Muscle of leg (tissue), 11 donors: ENCODE data around the gene APOL2. TPM values are rescaled to one million over a fixed set of nuclear protein-coding genes. Genes with fewer than 3 reads are reported as not detected.
"Not testable (repeated sequence)": the region's sequence is repeated elsewhere in the genome, so short reads cannot be mapped to it uniquely, and the experiment has no call there.

ENCODE experiments used
- DNase-seq: peaks from one replicate; pipeline ENCODE4 v3.0.0; 2013
- H3K27ac ChIP-seq: one replicate; pipeline ENCODE4 v1.5.1; 2013; ENCODE audit warnings: mild to moderate bottlenecking, low read length, control low read depth
- H3K27me3 ChIP-seq: one replicate; pipeline ENCODE4 v1.6.1; 2013; ENCODE audit warnings: low read length; ENCODE audit not compliant: control insufficient read depth, insufficient read depth
- H3K36me3 ChIP-seq: one replicate; pipeline ENCODE4 v1.6.1; 2013; ENCODE audit warnings: low read length; ENCODE audit not compliant: control insufficient read depth, insufficient read depth
- H3K4me1 ChIP-seq: one replicate; pipeline ENCODE4 v1.6.1; 2013; ENCODE audit warnings: low read length; ENCODE audit not compliant: control insufficient read depth, insufficient read depth
- H3K4me3 ChIP-seq: one replicate; pipeline ENCODE4 v1.5.1; 2013; ENCODE audit warnings: low read length, control low read depth
- H3K9me3 ChIP-seq: replicated peaks from 2 replicates; pipeline ENCODE4 v1.6.1; 2013; ENCODE audit warnings: low read depth, low read length; ENCODE audit not compliant: control insufficient read depth
- WGBS: methylation state at CpG from one replicate; pipeline ENCODE4 v1.1.5; 2013; ENCODE audit warnings: missing lambda C conversion rate; ENCODE audit not compliant: insufficient coverage; 5-methylcytosine and 5-hydroxymethylcytosine counted together
- polyA plus RNA-seq, 8 donors: library from polyadenylated mRNA; unstranded; fragments of 120-200 nt; gene quantifications; one replicate each; pipeline versions ENCODE4 v1.2.1 to v1.2.3, GENCODE V29; 2013; ENCODE audit warnings: inconsistent platforms in 1 of 8, low replicate concordance in 1 of 8; ENCODE audit not compliant: insufficient read length in 8 of 8, insufficient read depth in 1 of 8
- total RNA-seq: library from RNA; stranded (reverse); fragments of 120-200 nt; gene quantifications from one replicate; pipeline ENCODE4 v1.2.4, GENCODE V29; 2013

Gene APOL2
- total and polyA plus RNA-seq, 9 donors = 15.9 to 23.8 (median 18.8) TPM

- Histone ChIP-seq H3K4me1 (peaks cover 28% of the 10 kb centered on the region), H3K27ac (no peak overlapping the region)
- 68% methylated on average over 4 of the region's 4 CpGs for WGBS
Measured at GRCh38 chr22:36192542-36192941, 46.8 kb downstream of the APOL2 start.

GRCh38 chr22:36191106-36191836 lies 48.1 kb downstream of the APOL2 start:
- Histone ChIP-seq H3K4me3 (no peak overlapping the region), H3K27me3 (no peaks in the 10 kb centered on the region), H3K4me1 (peaks cover 16% of the 10 kb centered on the region), H3K36me3 (no peaks in the 10 kb centered on the region), H3K9me3 (no peaks in the 10 kb centered on the region), H3K27ac (peak overlapping the region; percentile 62)
- 71% methylated on average over 10 of the region's 17 CpGs for WGBS
- DNase-seq = peak; percentile 87

More at GRCh38 chr22:36192542-36192941, 46.8 kb downstream of the APOL2 start:
- no peaks in the 10 kb centered on the region for H3K27me3 ChIP-seq
- H3K36me3 ChIP-seq = no peaks in the 10 kb centered on the region
- H3K4me3 ChIP-seq = no peak overlapping the region
- H3K9me3 ChIP-seq = no peaks in the 10 kb centered on the region
- no peak for DNase-seq

- 83% methylated on average over 2 of the region's 6 CpGs for WGBS
- peaks cover 26% of the 10 kb centered on the region for H3K4me1 ChIP-seq
- not testable (repeated sequence) for H3K36me3 ChIP-seq, DNase-seq, H3K4me3 ChIP-seq, H3K27ac ChIP-seq, H3K27me3 ChIP-seq, H3K9me3 ChIP-seq
Measured at GRCh38 chr22:36187862-36188261, 51.5 kb downstream of the APOL2 start.

GRCh38 chr22:36185828-36186624 lies 53.3 kb downstream of the APOL2 start:
- 87% methylated on average over 4 of the region's 14 CpGs for WGBS
- H3K27me3 ChIP-seq = no peaks in the 10 kb centered on the region

GRCh38 chr22:36184433-36185025 lies 54.8 kb downstream of the APOL2 start:
- no peaks in the 10 kb centered on the region for H3K9me3 ChIP-seq
- peaks cover 32% of the 10 kb centered on the region for H3K4me1 ChIP-seq
- DNase-seq = peak; percentile 74
- no peak overlapping the region for H3K27ac ChIP-seq
- no peaks in the 10 kb centered on the region for H3K36me3 ChIP-seq
- WGBS = 74% methylated on average over 7 of the region's 10 CpGs
- H3K27me3 ChIP-seq = no peaks in the 10 kb centered on the region
- H3K4me3 ChIP-seq = no peak overlapping the region

More at GRCh38 chr22:36185828-36186624, 53.3 kb downstream of the APOL2 start:
- H3K36me3 ChIP-seq = no peaks in the 10 kb centered on the region
- no peaks in the 10 kb centered on the region for H3K9me3 ChIP-seq
- H3K4me1 ChIP-seq = peaks cover 34% of the 10 kb centered on the region
- H3K27ac ChIP-seq = no peak overlapping the region
- H3K4me3 ChIP-seq = no peak overlapping the region
- DNase-seq = no peak

GRCh38 chr22:36183446-36183845 lies 55.9 kb downstream of the APOL2 start:
- H3K27ac ChIP-seq = no peak overlapping the region
- no peak for DNase-seq
- H3K9me3 ChIP-seq = no peaks in the 10 kb centered on the region
- WGBS = 89% methylated on average over 6 of the region's 7 CpGs
- no peaks in the 10 kb centered on the region for H3K27me3 ChIP-seq
- no peak overlapping the region for H3K4me3 ChIP-seq
- H3K36me3 ChIP-seq = no peaks in the 10 kb centered on the region
- peaks cover 32% of the 10 kb centered on the region for H3K4me1 ChIP-seq

GRCh38 chr22:36182857-36183256 lies 56.5 kb downstream of the APOL2 start:
- H3K4me3 ChIP-seq = no peak overlapping the region
- no peaks in the 10 kb centered on the region for H3K9me3 ChIP-seq
- no peak for DNase-seq
- H3K36me3 ChIP-seq = no peaks in the 10 kb centered on the region
- WGBS = 74% methylated on average over 5 of the region's 6 CpGs
- peaks cover 32% of the 10 kb centered on the region for H3K4me1 ChIP-seq
- H3K27ac ChIP-seq = peak overlapping the region; percentile 7
- no peaks in the 10 kb centered on the region for H3K27me3 ChIP-seq

- Histone ChIP-seq H3K27ac (no peak overlapping the region), H3K4me3 (no peak overlapping the region), H3K9me3 (no peaks in the 10 kb centered on the region), H3K4me1 (peaks cover 32% of the 10 kb centered on the region), H3K27me3 (no peaks in the 10 kb centered on the region), H3K36me3 (no peaks in the 10 kb centered on the region)
- 62% methylated on average over 5 of the region's 7 CpGs for WGBS
- no peak for DNase-seq
Measured at GRCh38 chr22:36182056-36182455, 57.3 kb downstream of the APOL2 start.

GRCh38 chr22:36180928-36181327 lies 58.4 kb downstream of the APOL2 start:
- Histone ChIP-seq H3K4me3 (no peak overlapping the region), H3K36me3 (no peaks in the 10 kb centered on the region), H3K4me1 (peaks cover 32% of the 10 kb centered on the region), H3K27me3 (no peaks in the 10 kb centered on the region), H3K9me3 (no peaks in the 10 kb centered on the region), H3K27ac (no peak overlapping the region)
- no peak for DNase-seq
- 100% methylated on average over 2 of the region's 6 CpGs for WGBS
